HepG2 (cell line): Measurements from ENCODE around the gene CCDC73. TPM values are rescaled to one million over a fixed set of nuclear protein-coding genes. Genes with fewer than 3 reads are reported as not detected.
A peak's percentile ranks its signal among the peaks of the same experiment; 100 is the strongest.

Experiments used
- BHLHE40 ChIP-seq: IDR thresholded peaks from 2 replicates; pipeline ENCODE4 v1.6.1; 2011; ENCODE audit warnings: low read length, improper control_type of control experiment
- CHD2 ChIP-seq: IDR thresholded peaks from 2 replicates; pipeline ENCODE4 v1.6.1; 2011; ENCODE audit warnings: low read depth, low read length, improper control_type of control experiment
- FOSL2 ChIP-seq: sonication (generic); formaldehyde crosslinking; IDR thresholded peaks from 2 replicates; pipeline ENCODE4 v1.4.0; 2020; ENCODE audit warnings: missing genetic modification reagents
- GATAD2A ChIP-seq: IDR thresholded peaks from 2 replicates; pipeline ENCODE4 v1.6.1; 2016
- GPN1 ChIP-seq: sonication (generic); formaldehyde crosslinking; IDR thresholded peaks from 2 replicates; pipeline ENCODE4 v1.5.1; 2020; ENCODE audit warnings: missing genetic modification reagents, borderline replicate concordance
- HNF1B ChIP-seq: sonication (generic); formaldehyde crosslinking; IDR thresholded peaks from 2 replicates; pipeline ENCODE4 v1.5.1; 2020; ENCODE audit warnings: mild to moderate bottlenecking, moderate library complexity, missing genetic modification reagents
- KMT2A ChIP-seq: sonication (generic); formaldehyde crosslinking; IDR thresholded peaks from 2 replicates; pipeline ENCODE4 v1.4.0; 2020; ENCODE audit warnings: missing genetic modification reagents
- MTA3 ChIP-seq: sonication (generic); formaldehyde crosslinking; IDR thresholded peaks from 2 replicates; pipeline ENCODE4 v1.4.0; 2020; ENCODE audit warnings: missing genetic modification reagents
- NFYB ChIP-seq: sonication (generic); formaldehyde crosslinking; IDR thresholded peaks from 2 replicates; pipeline ENCODE4 v1.4.0; 2020; ENCODE audit warnings: missing genetic modification reagents
- PRDM15 ChIP-seq: sonication (generic); formaldehyde crosslinking; IDR thresholded peaks from 2 replicates; pipeline ENCODE4 v1.4.0; 2020; ENCODE audit warnings: missing genetic modification reagents
- SMAD9 ChIP-seq: sonication (generic); formaldehyde crosslinking; IDR thresholded peaks from 2 replicates; pipeline ENCODE4 v1.5.1; 2020; ENCODE audit warnings: mild to moderate bottlenecking, missing genetic modification reagents
- SNRNP70 ChIP-seq: fragments of 200-400 bp; formaldehyde crosslinking; IDR thresholded peaks from 2 replicates; pipeline ENCODE4 v1.6.1; 2017; ENCODE audit warnings: mild to moderate bottlenecking, low read depth, low read length, moderate library complexity
- TFE3 ChIP-seq: IDR thresholded peaks from 2 replicates; pipeline ENCODE4 v1.6.1; 2016
- TOPORS ChIP-seq: sonication (generic); formaldehyde crosslinking; IDR thresholded peaks from 2 replicates; pipeline ENCODE4 v1.8.0; 2023; ENCODE audit warnings: mild to moderate bottlenecking, missing genetic modification reagents
- ZMYM2 ChIP-seq: sonication (generic); formaldehyde crosslinking; IDR thresholded peaks from 2 replicates; pipeline ENCODE4 v1.8.0; 2022; ENCODE audit warnings: mild to moderate bottlenecking, missing genetic modification reagents
- ZNF18 ChIP-seq: sonication (generic); formaldehyde crosslinking; IDR thresholded peaks from 2 replicates; pipeline ENCODE4 v1.8.0; 2022; ENCODE audit warnings: mild to moderate bottlenecking, missing genetic modification reagents; ENCODE audit not compliant: insufficient replicate concordance
- ZNF432 ChIP-seq: sonication (generic); formaldehyde crosslinking; IDR thresholded peaks from 2 replicates; pipeline ENCODE4 v1.5.0; 2020; ENCODE audit warnings: missing genetic modification reagents, mild to moderate bottlenecking, borderline replicate concordance
- ZNF710 ChIP-seq: sonication (generic); formaldehyde crosslinking; IDR thresholded peaks from 2 replicates; pipeline ENCODE4 v1.5.0; 2020; ENCODE audit warnings: mild to moderate bottlenecking, missing genetic modification reagents, borderline replicate concordance
- ZSCAN22 ChIP-seq: sonication (generic); formaldehyde crosslinking; IDR thresholded peaks from 2 replicates; pipeline ENCODE4 v1.4.0; 2020; ENCODE audit warnings: mild to moderate bottlenecking, missing genetic modification reagents
- polyA plus RNA-seq, 8 experiments: library from polyadenylated mRNA; depleted of rRNA in 3 of 8; stranded (reverse) in 7 of 8; unstranded in 1 of 8; fragments of >200 nt; fragmentation: Illumina TruSeq in 4 of 8; extraction: Trizol in 4 of 8; gene quantifications; 2 replicates each; pipeline versions ENCODE4 v1.2.1 to v1.2.3, GENCODE V29; 2011 to 2016; ENCODE audit warnings: low read depth in 4 of 8, missing spikeins in 1 of 8, mixed read lengths in 1 of 8; ENCODE audit not compliant: insufficient read depth in 1 of 8
- total RNA-seq, 5 experiments: library from RNA; depleted of rRNA; stranded (reverse); fragments of >200 nt; fragmentation: Illumina TruSeq; extraction: Trizol; gene quantifications; 2 replicates each; pipeline ENCODE4 v1.2.3, GENCODE V29; 2016; ENCODE audit warnings: low read depth in 1 of 5

CCDC73 gene
- total and polyA plus RNA-seq, 2 of the 13 experiments (the other 11 are each of a cell fraction or from before 2014, with no cell fraction given) = 0.01 to 0.11 TPM

- TF ChIP-seq PRDM15 (CRISPR knock-in tag) (0 out of 2 replicates have a peak, but pooled peaks have one; percentile 15), KMT2A (no peak), MTA3 (CRISPR knock-in tag) (no peak), SMAD9 (CRISPR knock-in tag) (no peak), TOPORS (CRISPR knock-in tag) (no peak), HNF1B (CRISPR knock-in tag) (no peak), GPN1 (CRISPR knock-in tag) (no peak), GATAD2A (CRISPR knock-in tag) (no peak), ZNF710 (CRISPR knock-in tag) (no peak), ZNF18 (CRISPR knock-in tag) (no peak), SNRNP70 (no peak), BHLHE40 (no peak), ZNF432 (CRISPR knock-in tag) (no peak), FOSL2 (CRISPR knock-in tag) (no peak), TFE3 (CRISPR knock-in tag) (no peak), ZSCAN22 (CRISPR knock-in tag) (no peak), CHD2 (no peak), NFYB (no peak), ZMYM2 (no peak)
Measured at GRCh38 chr11:32829680-32830412, 35.4 kb upstream of the CCDC73 start, which contains the start of gene PRRG4 (continued).
